Progenitor cell of endocrine pancreas (in vitro differentiated cells): ENCODE data around the gene DPEP3. TPM values are rescaled to one million over a fixed set of nuclear protein-coding genes. Genes with fewer than 3 reads are reported as not detected.
"Not testable (repeated sequence)": the region's sequence is repeated elsewhere in the genome, so short reads cannot be mapped to it uniquely, and the experiment has no call there.

ENCODE experiments used
- DNase-seq: peaks from one replicate; pipeline ENCODE4 v3.0.0; 2021; ENCODE audit warnings: low spot score; ENCODE audit not compliant: unreplicated experiment
- H3K27ac Mint-ChIP-seq: 2 replicates; pipeline ENCODE4 v1.8.0; 2021; ENCODE audit warnings: mild to moderate bottlenecking, moderate library complexity, mixed read lengths
- H3K27me3 Mint-ChIP-seq: 2 replicates; pipeline ENCODE4 v1.8.0; 2021; ENCODE audit warnings: mixed read lengths
- H3K36me3 Mint-ChIP-seq: 2 replicates; pipeline ENCODE4 v1.8.0; 2022; ENCODE audit warnings: mixed read lengths; ENCODE audit not compliant: insufficient read depth
- H3K4me1 Mint-ChIP-seq: 2 replicates; pipeline ENCODE4 v1.8.0; 2021; ENCODE audit warnings: low read depth, mixed read lengths
- H3K4me3 Mint-ChIP-seq: 2 replicates; pipeline ENCODE4 v1.8.0; 2021; ENCODE audit warnings: low read depth, mild to moderate bottlenecking, moderate library complexity, mixed read lengths
- H3K9me3 Mint-ChIP-seq: 2 replicates; pipeline ENCODE4 v1.8.0; 2021; ENCODE audit warnings: low read depth, mixed read lengths
- total RNA-seq: library from RNA; stranded (reverse); gene quantifications from 2 replicates; pipeline ENCODE4 v1.2.1, GENCODE V29; 2021
- TF ChIP-seq, protein P1 (sequence below): fragments of 200-600 bp; sonication (generic); IDR thresholded peaks from one replicate; pipeline ENCODE4 v1.5.0; 2021; ENCODE audit warnings: antibody characterized with exemption, mild to moderate bottlenecking; ENCODE audit not compliant: unreplicated experiment

Gene DPEP3
- total RNA-seq, 1 donor from 2014 or later: not detected

DNA sequence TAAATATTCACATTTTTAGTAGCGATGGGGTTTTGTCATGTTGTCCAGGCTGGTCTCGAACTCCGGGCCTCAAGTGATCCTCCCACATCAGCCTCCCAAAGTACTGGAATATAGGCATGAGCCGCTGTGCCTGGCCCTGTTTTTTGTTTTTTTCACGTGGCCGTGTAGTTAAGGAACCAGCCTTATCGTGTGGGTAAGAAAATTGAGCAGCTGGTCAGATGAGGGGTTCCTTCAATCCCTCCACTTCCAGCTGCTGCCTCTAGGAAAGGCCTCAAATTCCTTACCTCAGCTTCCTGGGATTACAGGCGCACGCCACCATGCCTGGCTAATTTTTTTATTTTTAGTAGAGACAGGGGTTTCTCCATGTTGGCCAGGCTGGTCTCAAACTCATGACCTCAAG, 24.9 kb upstream of the DPEP3 start:
- Mint-ChIP-seq H3K27ac (no peak overlapping the region), H3K27me3 (no peaks in the 10 kb centered on the region), H3K36me3 (no peaks in the 10 kb centered on the region), H3K4me1 (no peaks in the 10 kb centered on the region), H3K9me3 (no peaks in the 10 kb centered on the region), H3K4me3 (no peak overlapping the region)
- DNase-seq: no peak
- TF ChIP-seq, protein P1, sequence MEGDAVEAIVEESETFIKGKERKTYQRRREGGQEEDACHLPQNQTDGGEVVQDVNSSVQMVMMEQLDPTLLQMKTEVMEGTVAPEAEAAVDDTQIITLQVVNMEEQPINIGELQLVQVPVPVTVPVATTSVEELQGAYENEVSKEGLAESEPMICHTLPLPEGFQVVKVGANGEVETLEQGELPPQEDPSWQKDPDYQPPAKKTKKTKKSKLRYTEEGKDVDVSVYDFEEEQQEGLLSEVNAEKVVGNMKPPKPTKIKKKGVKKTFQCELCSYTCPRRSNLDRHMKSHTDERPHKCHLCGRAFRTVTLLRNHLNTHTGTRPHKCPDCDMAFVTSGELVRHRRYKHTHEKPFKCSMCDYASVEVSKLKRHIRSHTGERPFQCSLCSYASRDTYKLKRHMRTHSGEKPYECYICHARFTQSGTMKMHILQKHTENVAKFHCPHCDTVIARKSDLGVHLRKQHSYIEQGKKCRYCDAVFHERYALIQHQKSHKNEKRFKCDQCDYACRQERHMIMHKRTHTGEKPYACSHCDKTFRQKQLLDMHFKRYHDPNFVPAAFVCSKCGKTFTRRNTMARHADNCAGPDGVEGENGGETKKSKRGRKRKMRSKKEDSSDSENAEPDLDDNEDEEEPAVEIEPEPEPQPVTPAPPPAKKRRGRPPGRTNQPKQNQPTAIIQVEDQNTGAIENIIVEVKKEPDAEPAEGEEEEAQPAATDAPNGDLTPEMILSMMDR: no peak

DNA sequence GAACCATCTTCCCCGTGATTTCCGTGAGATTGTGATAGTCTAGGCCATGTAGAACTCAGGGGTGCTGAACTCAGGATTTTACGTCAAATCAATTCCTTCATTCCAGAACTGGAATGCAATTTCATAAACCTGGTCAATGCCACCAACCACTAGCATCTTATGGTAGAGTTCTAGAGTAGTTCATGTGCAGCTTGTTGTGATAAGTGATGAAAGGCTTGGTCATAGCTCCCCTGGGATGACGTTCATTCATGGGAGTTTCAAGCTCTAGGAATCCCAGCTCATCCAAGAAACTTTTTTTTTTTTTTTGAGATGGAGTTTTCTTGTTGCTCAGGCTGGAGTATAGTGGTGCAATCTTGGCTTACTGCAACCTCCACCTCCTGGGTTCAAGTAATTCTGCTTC, 22.7 kb upstream of the DPEP3 start:
- no peak for DNase-seq
- Mint-ChIP-seq H3K4me3 (no peak overlapping the region), H3K27me3 (no peaks in the 10 kb centered on the region), H3K27ac (no peak overlapping the region), H3K9me3 (no peaks in the 10 kb centered on the region), H3K4me1 (no peaks in the 10 kb centered on the region), H3K36me3 (no peaks in the 10 kb centered on the region)
- TF ChIP-seq, protein P1: no peak

DNA sequence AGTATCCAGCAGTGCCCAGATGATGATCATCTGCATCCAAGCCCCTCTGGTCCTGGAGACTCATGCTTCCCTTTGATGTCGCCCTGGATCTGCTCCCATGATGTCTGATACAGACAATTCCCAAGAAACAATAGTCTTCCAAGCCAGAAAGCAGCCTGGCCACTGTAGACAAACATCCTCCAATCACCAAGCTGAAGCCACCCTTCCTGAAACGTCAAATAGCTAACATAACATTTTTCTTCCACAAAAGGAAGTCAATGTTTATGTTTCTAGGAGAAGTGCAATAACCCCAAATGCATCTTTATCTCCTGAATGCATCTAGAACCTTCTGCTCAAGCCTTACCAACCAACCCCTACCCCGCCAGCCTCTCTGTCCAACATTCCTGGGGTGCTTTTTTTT, 20.2 kb upstream of the DPEP3 start:
- Mint-ChIP-seq H3K4me1 (no peaks in the 10 kb centered on the region), H3K9me3 (no peaks in the 10 kb centered on the region), H3K4me3 (no peak overlapping the region), H3K27me3 (no peaks in the 10 kb centered on the region), H3K27ac (no peak overlapping the region), H3K36me3 (no peaks in the 10 kb centered on the region)
- DNase-seq: no peak
- TF ChIP-seq, protein P1: no peak

DNA sequence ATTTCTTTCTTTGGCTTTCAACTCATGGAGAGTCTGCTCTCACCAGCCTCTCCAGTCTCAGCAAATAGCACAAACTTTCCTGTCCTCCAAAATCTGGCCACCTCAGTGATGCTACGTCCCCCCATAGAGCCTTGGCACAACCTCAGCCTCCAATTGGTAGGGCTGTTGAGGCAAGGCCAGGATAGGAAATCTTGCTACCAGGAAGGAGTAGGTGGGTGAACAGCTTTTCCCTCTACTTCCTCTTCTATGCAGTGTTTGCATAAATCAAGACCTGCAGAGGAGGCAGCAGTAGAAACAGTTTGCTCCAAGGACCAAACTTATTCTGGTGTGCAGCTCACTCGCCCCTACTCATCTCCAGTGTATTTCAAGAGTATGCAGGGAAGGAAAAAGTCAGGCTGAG, 19.7 kb upstream of the DPEP3 start:
- no peak for DNase-seq
- H3K4me3 Mint-ChIP-seq: no peak overlapping the region
- no peaks in the 10 kb centered on the region for H3K36me3 Mint-ChIP-seq
- TF ChIP-seq, protein P1: no peak
- H3K9me3 Mint-ChIP-seq: no peaks in the 10 kb centered on the region
- no peaks in the 10 kb centered on the region for H3K27me3 Mint-ChIP-seq
- no peak overlapping the region for H3K27ac Mint-ChIP-seq
- H3K4me1 Mint-ChIP-seq: no peaks in the 10 kb centered on the region

DNA sequence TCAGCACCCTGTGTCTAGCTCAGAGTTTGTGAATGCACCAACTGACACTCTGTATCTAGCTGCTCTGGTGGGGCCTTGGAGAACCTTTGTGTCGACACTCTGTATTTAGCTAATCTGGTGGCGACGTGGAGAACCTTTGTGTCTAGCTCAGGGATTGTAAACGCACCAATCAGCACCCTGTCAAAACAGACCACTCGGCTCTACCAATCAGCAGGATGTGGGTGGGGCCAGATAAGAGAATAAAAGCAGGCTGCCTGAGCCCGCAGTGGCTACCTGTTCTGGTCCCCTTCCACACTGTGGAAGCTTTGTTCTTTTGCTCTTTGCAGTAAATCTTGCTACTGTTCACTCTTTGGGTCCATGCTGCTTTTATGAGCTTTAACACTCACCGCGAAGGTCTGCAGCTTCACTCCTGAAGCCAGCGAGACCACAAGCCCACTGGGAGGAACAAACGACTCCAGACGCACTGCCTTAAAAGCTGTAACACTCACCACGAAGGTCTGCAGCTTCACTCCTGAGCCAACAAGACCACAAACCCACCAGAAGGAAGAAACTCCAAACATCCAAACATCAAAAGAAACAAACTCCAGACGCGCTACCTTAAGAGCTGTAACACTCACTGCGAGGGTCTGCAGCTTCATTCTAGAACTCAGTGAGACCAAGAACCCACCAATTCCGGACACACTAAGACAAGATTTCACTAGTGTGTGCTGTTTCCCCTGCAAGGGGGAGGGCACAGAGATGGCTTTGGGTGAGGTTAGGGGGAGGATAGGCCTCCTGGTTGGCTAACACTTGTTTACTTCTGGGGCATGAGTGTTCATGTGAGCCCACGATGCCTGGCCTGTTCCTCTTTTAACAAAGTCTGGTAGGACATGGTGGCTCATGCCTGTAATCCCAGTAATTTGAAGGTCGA, 18.7 kb upstream of the DPEP3 start, which contains the start of gene DPEP2:
TSS of gene DPEP2 (minus strand) at position 706 of the 910 bp plus-strand sequence. CDS start 6,272 bp downstream, outside the sequence.
- not testable (repeated sequence) for DNase-seq, H3K27me3 Mint-ChIP-seq, H3K4me3 Mint-ChIP-seq, H3K9me3 Mint-ChIP-seq, H3K27ac Mint-ChIP-seq, H3K4me1 Mint-ChIP-seq, H3K36me3 Mint-ChIP-seq

DNA sequence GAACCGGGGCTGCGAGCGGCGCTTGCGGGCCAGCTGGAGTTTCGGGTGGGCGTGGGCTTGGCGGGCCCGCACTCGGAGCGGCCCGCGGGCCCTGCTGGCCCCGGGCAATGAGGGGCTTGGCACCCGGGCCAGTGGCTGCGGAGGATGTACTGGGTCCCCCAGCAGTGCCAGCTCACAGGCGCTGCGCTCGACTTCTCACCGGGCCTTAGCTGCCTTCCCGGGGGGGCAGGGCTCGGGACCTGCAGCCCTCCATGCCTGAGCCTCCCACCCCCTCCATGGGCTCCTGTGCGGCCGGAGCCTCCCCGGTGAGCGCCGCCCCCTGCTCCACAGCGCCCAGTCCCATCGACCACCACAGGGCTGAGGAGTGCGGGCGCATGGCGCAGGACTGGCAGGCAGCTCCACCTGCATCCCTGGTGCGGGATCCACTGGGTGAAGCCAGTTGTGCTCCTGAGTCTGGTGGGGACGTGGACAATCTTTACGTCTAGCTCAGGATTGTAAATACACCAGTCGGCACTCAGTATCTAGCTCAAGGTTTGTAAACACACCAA, 18.0 kb upstream of the DPEP3 start:
- H3K9me3 Mint-ChIP-seq, H3K27me3 Mint-ChIP-seq, H3K36me3 Mint-ChIP-seq, H3K27ac Mint-ChIP-seq, H3K4me3 Mint-ChIP-seq, H3K4me1 Mint-ChIP-seq, DNase-seq: not testable (repeated sequence)
